Middle frontal gyrus (tissue), 1 donor: ENCODE measurements around the gene HSFY1.
"Not testable (repeated sequence)": the region's sequence is repeated elsewhere in the genome, so short reads cannot be mapped to it uniquely, and the experiment has no call there.

Experiments
- DNase-seq: peaks from one replicate; pipeline ENCODE4 v3.0.0-alpha.2; 2015; ENCODE audit warnings: low spot score; ENCODE audit errors: extremely low spot score

HSFY1 gene

GRCh38 chrY:18546420-18546819 is at the start of gene HSFY1:
Gene HSFY1, plus strand, starts transcription at chrY:18546720. Its CDS starts 68 bp downstream, at chrY:18546788.
- not testable (repeated sequence) for DNase-seq

GRCh38 chrY:18504266-18504665 is 42.3 kb upstream of the HSFY1 start:
- not testable (repeated sequence) for DNase-seq

- DNase-seq: not testable (repeated sequence)
Measured at GRCh38 chrY:18530995-18531655, 15.4 kb upstream of the HSFY1 start.

GRCh38 chrY:18538952-18539351 is 7.6 kb upstream of the HSFY1 start:
- DNase-seq: not testable (repeated sequence)

GRCh38 chrY:18553132-18553531 is 6.6 kb downstream of the HSFY1 start:
- DNase-seq: not testable (repeated sequence)

- DNase-seq: not testable (repeated sequence)
Measured at GRCh38 chrY:18565915-18566314, 19.4 kb downstream of the HSFY1 start.
